GM06990 (cell line): ENCODE results near the gene PSEN1.

Source experiments
- DNase-seq: peaks from one replicate; pipeline ENCODE4 v3.0.0-alpha.2; 2011; ENCODE audit not compliant: insufficient read length; ENCODE audit errors: extremely low read depth
- H3K27me3 ChIP-seq: replicated peaks from 2 replicates; pipeline ENCODE4 v1.6.0; 2011; ENCODE audit warnings: low read length; ENCODE audit not compliant: control insufficient read depth, insufficient read depth
- H3K36me3 ChIP-seq: 2 replicates; pipeline ENCODE4 v1.5.1; 2011; ENCODE audit warnings: low read length; ENCODE audit not compliant: control insufficient read depth, insufficient read depth
- H3K4me3 ChIP-seq: replicated peaks from 2 replicates; pipeline ENCODE4 v1.5.1; 2011; ENCODE audit warnings: low read depth, mild to moderate bottlenecking, control low read depth, low read length
- TF ChIP-seq, protein P1 (sequence below): IDR thresholded peaks from 2 replicates; pipeline ENCODE4 v1.5.1; 2011; ENCODE audit warnings: low read length, control low read depth, mild to moderate bottlenecking, inconsistent platforms; ENCODE audit not compliant: insufficient read depth, poor library complexity, severe bottlenecking

PSEN1 gene

DNA sequence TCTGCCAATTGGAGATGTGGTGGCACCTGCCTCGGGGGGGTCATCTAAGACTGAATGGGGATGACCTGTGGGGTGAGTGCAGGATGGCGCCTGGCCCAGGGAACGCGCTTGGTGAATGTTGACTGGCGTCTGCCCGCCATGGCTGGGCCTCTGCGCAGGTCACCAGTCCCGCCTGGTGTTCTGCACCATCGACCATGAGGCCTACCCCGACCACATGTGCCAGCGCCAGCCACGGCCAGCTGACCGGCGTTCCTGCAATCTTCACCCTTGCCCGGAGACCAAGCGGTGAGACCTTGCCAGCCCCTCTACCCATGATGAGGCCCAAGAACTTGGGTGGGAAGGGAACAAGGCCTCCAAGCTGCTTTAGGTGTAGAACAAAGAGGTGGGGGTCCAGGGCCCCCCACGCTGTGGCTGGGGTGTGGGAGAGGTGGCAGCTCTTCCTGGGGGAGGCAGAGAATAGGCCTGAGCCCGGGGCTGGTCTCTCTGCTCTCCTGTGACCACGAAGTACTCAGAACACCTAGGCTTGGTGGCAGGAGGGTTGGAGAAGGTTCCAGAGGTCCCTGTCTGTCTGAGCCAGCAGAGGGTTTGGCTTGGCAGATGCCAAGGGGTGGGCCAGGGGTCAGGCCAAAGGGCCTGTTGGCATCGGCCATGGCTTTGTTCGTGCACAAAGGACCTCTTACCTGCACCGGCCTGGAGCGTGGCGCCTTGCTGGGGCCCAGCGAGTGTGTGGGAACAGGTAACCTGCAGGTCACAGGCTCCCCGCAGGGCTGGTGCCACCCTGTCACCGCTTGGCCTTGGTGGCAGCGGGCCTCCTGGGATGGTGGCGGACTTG, 116.4 kb downstream of the PSEN1 start:
- H3K4me3 ChIP-seq = no peak overlapping the region
- no peaks in the 10 kb centered on the region for H3K27me3 ChIP-seq
- no peak for DNase-seq
- TF ChIP-seq, protein P1, sequence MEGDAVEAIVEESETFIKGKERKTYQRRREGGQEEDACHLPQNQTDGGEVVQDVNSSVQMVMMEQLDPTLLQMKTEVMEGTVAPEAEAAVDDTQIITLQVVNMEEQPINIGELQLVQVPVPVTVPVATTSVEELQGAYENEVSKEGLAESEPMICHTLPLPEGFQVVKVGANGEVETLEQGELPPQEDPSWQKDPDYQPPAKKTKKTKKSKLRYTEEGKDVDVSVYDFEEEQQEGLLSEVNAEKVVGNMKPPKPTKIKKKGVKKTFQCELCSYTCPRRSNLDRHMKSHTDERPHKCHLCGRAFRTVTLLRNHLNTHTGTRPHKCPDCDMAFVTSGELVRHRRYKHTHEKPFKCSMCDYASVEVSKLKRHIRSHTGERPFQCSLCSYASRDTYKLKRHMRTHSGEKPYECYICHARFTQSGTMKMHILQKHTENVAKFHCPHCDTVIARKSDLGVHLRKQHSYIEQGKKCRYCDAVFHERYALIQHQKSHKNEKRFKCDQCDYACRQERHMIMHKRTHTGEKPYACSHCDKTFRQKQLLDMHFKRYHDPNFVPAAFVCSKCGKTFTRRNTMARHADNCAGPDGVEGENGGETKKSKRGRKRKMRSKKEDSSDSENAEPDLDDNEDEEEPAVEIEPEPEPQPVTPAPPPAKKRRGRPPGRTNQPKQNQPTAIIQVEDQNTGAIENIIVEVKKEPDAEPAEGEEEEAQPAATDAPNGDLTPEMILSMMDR = no peak
- H3K36me3 ChIP-seq = peaks cover 15% of the 10 kb centered on the region

DNA sequence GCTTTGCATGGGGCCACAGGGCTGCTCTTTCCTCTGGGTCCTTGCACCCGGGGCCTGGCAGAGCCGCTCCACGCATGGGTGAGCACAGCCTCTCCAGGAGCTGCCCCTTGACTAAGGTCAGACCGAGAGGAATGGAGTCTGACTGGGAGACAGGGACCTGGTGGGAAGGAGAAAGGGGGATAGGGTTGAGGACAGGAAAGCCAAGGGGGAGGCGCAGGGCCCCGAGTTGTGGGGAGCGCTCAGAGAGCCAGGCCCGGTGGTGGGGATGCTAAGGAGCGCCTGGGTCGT, 117.0 kb downstream of the PSEN1 start:
- no peak for DNase-seq
- peaks cover 15% of the 10 kb centered on the region for H3K36me3 ChIP-seq
- TF ChIP-seq, protein P1 = no peak
- no peak overlapping the region for H3K4me3 ChIP-seq
- H3K27me3 ChIP-seq = no peaks in the 10 kb centered on the region

DNA sequence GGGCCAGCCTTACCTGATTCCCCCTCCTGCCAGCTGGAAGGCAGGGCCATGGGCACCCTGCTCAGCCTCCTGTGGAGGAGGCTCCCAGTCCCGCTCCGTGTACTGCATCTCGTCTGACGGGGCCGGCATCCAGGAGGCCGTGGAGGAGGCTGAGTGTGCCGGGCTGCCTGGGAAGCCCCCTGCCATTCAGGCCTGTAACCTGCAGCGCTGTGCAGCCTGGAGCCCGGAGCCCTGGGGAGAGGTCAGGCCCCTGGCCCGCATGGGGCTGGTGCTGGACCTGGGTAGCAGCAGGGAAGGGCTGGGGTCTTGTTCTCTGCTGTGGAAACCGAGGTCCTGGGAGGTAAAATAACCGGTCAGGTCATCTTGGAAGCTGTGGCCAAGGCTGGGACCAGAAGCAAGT, 117.4 kb downstream of the PSEN1 start:
- TF ChIP-seq, protein P1 = no peak
- no peak for DNase-seq
- Histone ChIP-seq H3K4me3 (no peak overlapping the region), H3K36me3 (peaks cover 15% of the 10 kb centered on the region), H3K27me3 (no peaks in the 10 kb centered on the region)

DNA sequence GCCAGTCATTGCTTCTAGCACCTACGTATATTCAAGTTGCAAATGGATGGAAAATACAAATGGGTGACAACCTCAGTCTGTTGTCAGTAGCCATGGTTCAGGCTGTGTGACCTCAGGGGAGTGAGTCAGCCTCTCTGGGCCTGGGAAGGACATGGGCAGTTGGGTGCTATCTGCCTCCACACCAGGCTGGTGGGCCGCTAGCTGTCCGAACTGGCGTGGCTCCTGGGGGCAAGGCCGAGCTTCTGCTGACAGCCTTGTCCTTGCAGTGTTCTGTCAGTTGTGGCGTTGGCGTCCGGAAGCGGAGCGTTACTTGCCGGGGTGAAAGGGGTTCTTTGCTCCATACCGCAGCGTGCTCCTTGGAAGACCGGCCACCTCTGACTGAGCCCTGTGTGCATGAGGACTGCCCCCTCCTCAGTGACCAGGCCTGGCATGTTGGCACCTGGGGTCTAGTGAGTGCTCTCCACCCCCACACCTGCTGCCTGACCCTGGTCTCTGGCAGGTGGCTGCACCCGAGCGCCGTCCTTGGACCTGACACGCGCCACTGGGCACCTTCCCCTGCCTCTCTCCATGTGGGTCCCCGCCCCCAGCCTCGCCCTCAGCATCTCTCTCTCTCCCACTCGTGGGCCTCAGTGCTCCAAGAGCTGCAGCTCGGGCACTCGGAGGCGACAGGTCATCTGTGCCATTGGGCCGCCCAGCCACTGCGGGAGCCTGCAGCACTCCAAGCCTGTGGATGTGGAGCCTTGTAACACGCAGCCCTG, 118.1 kb downstream of the PSEN1 start:
- no peak for DNase-seq
- TF ChIP-seq, protein P1 = no peak
- Histone ChIP-seq H3K27me3 (no peaks in the 10 kb centered on the region), H3K36me3 (peaks cover 15% of the 10 kb centered on the region), H3K4me3 (no peak overlapping the region)

DNA sequence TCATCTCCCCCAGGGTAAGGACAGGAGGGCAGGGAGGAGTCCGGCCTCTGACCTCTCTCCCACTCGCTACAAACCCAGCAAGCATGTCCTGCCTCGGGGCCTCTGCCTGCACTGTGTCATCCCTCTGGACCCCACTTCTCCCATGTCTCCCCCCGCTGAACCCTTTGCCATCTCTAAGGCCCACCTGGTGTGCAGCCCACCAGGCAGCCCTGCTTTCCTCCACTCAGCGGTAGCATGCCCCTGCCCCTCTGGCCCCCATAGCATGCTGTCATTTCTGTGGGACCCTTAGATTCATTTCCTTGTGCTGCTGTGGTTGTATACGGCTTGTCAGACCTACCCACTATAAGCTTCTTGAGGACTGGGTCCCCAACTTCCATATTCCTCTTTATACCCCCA, 118.7 kb downstream of the PSEN1 start:
- no peaks in the 10 kb centered on the region for H3K27me3 ChIP-seq
- no peak for DNase-seq
- H3K36me3 ChIP-seq = peaks cover 18% of the 10 kb centered on the region
- TF ChIP-seq, protein P1 = no peak
- H3K4me3 ChIP-seq = no peak overlapping the region
